A673 (cell line): Measurements from ENCODE around the gene MAGEA1.
"Not testable (repeated sequence)": the region's sequence is repeated elsewhere in the genome, so short reads cannot be mapped to it uniquely, and the experiment has no call there.

Experiments used
- EZH2 ChIP-seq: fragments of 200-600 bp; sonication (generic); IDR thresholded peaks from 2 replicates; pipeline ENCODE4 v1.6.1; 2017; ENCODE audit warnings: borderline replicate concordance, low read depth, mild to moderate bottlenecking, mixed read lengths, antibody characterized with exemption, low read length; ENCODE audit not compliant: poor library complexity, severe bottlenecking
- TF ChIP-seq, protein P1 (sequence below): fragments of 300-800, 200-600 bp; sonication (generic); conservative IDR thresholded peaks from 2 replicates; pipeline ENCODE4 v1.5.1; 2017; ENCODE audit warnings: low read depth, mild to moderate bottlenecking, antibody characterized with exemption, low read length, moderate library complexity, mixed read lengths

DNA sequence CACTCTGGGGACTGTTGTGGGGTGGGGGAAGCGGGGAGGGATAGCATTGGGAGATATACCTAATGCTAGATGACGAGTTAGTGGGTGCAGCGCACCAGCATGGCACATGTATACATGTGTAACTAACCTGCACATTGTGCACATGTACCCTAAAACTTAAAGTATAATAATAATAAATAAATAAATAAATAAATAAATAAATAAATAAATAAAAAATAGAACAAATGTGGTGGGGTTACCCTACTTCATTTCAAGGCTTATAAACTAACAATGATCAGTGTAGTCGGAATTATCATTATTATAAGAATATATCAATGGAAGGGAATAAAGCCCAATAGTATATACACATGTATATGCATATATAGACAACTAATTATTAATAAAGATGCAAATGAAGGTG, 10.7 kb upstream of the MAGEA1 start:
- TF ChIP-seq, protein P1, sequence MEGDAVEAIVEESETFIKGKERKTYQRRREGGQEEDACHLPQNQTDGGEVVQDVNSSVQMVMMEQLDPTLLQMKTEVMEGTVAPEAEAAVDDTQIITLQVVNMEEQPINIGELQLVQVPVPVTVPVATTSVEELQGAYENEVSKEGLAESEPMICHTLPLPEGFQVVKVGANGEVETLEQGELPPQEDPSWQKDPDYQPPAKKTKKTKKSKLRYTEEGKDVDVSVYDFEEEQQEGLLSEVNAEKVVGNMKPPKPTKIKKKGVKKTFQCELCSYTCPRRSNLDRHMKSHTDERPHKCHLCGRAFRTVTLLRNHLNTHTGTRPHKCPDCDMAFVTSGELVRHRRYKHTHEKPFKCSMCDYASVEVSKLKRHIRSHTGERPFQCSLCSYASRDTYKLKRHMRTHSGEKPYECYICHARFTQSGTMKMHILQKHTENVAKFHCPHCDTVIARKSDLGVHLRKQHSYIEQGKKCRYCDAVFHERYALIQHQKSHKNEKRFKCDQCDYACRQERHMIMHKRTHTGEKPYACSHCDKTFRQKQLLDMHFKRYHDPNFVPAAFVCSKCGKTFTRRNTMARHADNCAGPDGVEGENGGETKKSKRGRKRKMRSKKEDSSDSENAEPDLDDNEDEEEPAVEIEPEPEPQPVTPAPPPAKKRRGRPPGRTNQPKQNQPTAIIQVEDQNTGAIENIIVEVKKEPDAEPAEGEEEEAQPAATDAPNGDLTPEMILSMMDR = not testable (repeated sequence)
- not testable (repeated sequence) for TF ChIP-seq EZH2
